ENCODE measurements around the gene AFF1.

GRCh38 chr4:87007528-87008446, 73.0 kb downstream of the AFF1 start:
- TF ChIP-seq EZH2 (IDR thresholded peaks at IDR 0.05; ENCODE audit: insufficient read depth, poor library complexity, severe bottlenecking) (no peak), EZH2phosphoT487 (IDR thresholded peaks at IDR 0.05; ENCODE audit: insufficient read depth, low read depth) (no peak)

Data from GM23248 (cell line).